HCT116 (cell line): ENCODE data around the gene PDCD6IP.

Experiments
- POLR2A ChIP-seq: IDR thresholded peaks from 2 replicates; pipeline ENCODE4 v1.7.0; 2011; ENCODE audit warnings: borderline replicate concordance; ENCODE audit not compliant: insufficient read depth, insufficient read length; ENCODE audit errors: extremely low read depth
- POLR2AphosphoS5 ChIP-seq: IDR thresholded peaks from 2 replicates; pipeline ENCODE4 v1.6.1; 2011; ENCODE audit warnings: mild to moderate bottlenecking, low read depth, low read length, moderate library complexity
- REST ChIP-seq: IDR thresholded peaks from 2 replicates; pipeline ENCODE4 v1.6.1; 2012; ENCODE audit warnings: low read depth
- YY1 ChIP-seq: IDR thresholded peaks from 2 replicates; pipeline ENCODE4 v1.6.1; 2011; ENCODE audit warnings: low read length, low read depth, moderate library complexity, mild to moderate bottlenecking; ENCODE audit not compliant: insufficient replicate concordance; ENCODE audit errors: extremely low read depth
- TF ChIP-seq, protein P1 (sequence below), 3 experiments: fragments of 200-600 bp in 1 of 3; sonication (generic) in 1 of 3; IDR thresholded peaks in 2 of 3; conservative IDR thresholded peaks in 1 of 3; 2 replicates each; pipeline ENCODE4 v1.5.1; 2012 to 2017; ENCODE audit warnings: low read depth in 2 of 3, low read length in 2 of 3, antibody characterized with exemption in 1 of 3, borderline replicate concordance in 1 of 3, control low read depth in 1 of 3, mild to moderate bottlenecking in 1 of 3, mixed read lengths in 1 of 3, mixed run types in 1 of 3, moderate library complexity in 1 of 3; ENCODE audit not compliant: insufficient read depth in 1 of 3

DNA sequence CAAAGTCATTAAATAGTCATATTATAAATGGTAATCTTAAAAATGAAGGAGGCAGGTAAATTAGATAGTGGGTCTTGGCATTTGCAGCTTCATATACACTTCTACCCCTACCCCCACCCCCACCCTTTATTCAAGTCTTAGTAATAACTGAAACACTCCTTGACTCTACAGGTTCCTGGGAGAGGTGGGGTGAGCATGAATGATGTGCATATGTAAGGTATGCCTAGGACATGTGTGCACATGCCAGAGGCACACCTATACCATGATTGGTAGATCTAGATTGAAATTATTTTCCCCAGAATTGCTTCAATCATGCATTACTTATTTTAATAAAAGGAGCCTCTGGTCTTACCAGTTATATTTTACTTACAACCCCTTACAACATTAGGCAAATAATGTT is 40.1 kb upstream of the PDCD6IP start:
- TF ChIP-seq, protein P1, sequence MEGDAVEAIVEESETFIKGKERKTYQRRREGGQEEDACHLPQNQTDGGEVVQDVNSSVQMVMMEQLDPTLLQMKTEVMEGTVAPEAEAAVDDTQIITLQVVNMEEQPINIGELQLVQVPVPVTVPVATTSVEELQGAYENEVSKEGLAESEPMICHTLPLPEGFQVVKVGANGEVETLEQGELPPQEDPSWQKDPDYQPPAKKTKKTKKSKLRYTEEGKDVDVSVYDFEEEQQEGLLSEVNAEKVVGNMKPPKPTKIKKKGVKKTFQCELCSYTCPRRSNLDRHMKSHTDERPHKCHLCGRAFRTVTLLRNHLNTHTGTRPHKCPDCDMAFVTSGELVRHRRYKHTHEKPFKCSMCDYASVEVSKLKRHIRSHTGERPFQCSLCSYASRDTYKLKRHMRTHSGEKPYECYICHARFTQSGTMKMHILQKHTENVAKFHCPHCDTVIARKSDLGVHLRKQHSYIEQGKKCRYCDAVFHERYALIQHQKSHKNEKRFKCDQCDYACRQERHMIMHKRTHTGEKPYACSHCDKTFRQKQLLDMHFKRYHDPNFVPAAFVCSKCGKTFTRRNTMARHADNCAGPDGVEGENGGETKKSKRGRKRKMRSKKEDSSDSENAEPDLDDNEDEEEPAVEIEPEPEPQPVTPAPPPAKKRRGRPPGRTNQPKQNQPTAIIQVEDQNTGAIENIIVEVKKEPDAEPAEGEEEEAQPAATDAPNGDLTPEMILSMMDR (IDR thresholded peaks at IDR 0.05 in 2 of 3, conservative IDR thresholded peaks at IDR 0.05 in 1 of 3; ENCODE audit: borderline replicate concordance in 1 of 3, insufficient read depth in 1 of 3, low read depth in 2 of 3, low read length in 2 of 3), result no peak
- TF ChIP-seq POLR2AphosphoS5 (no peak), REST (no peak), POLR2A (no peak), YY1 (no peak)
